GM12878 (cell line): ENCODE results near the gene PGR.

Experiments
- BACH1 ChIP-seq: fragments of 450-650 bp; IDR thresholded peaks from 2 replicates; pipeline ENCODE4 v1.6.1; 2017; ENCODE audit warnings: mild to moderate bottlenecking, borderline replicate concordance
- CEBPB ChIP-seq, 2 experiments: fragments of 150-350 bp in 1 of 2; IDR thresholded peaks; 2 replicates each; pipeline ENCODE4 v1.6.1; 2012 to 2014; ENCODE audit warnings: low read depth in 2 of 2, low read length in 2 of 2, borderline replicate concordance in 1 of 2, inconsistent platforms in 1 of 2
- CTCF ChIP-seq, 3 experiments: IDR thresholded peaks in 2 of 3; conservative IDR thresholded peaks in 1 of 3; 2 replicates each; pipeline ENCODE4 v1.5.1; 2011; ENCODE audit warnings: low read depth in 3 of 3, low read length in 3 of 3, mild to moderate bottlenecking in 3 of 3, control low read depth in 2 of 3, moderate library complexity in 2 of 3, inconsistent platforms in 1 of 3, mixed read lengths in 1 of 3; ENCODE audit not compliant: control insufficient read depth in 2 of 3, insufficient read depth in 1 of 3; ENCODE audit errors: extremely low read depth in 1 of 3
- HDAC2 ChIP-seq: fragments of 200-600 bp; sonication (generic); IDR thresholded peaks from 2 replicates; pipeline ENCODE4 v1.6.1; 2017
- SP1 ChIP-seq: IDR thresholded peaks from one replicate; pipeline ENCODE4 v1.6.1; 2011; ENCODE audit warnings: low read depth, low read length
- SREBF1 ChIP-seq: IDR thresholded peaks from 2 replicates; pipeline ENCODE4 v1.6.1; 2012; ENCODE audit warnings: mild to moderate bottlenecking, low read length
- TAF1 ChIP-seq: IDR thresholded peaks from 2 replicates; pipeline ENCODE4 v1.6.1; 2011; ENCODE audit warnings: mild to moderate bottlenecking, low read depth, low read length, borderline replicate concordance

GRCh38 chr11:101115671-101116160 is 13.9 kb downstream of the PGR start:
- TF ChIP-seq TAF1 (no peak), CEBPB (IDR thresholded peaks at IDR 0.05; ENCODE audit: borderline replicate concordance in 1 of 2, low read depth in 2 of 2, low read length in 2 of 2) (no peak), HDAC2 (no peak), SP1 (no peak), SREBF1 (no peak), CTCF (IDR thresholded peaks at IDR 0.05 in 2 of 3, conservative IDR thresholded peaks at IDR 0.05 in 1 of 3; ENCODE audit: control insufficient read depth in 2 of 3, extremely low read depth in 1 of 3, insufficient read depth in 1 of 3, low read depth in 3 of 3, low read length in 3 of 3) (no peak), BACH1 (no peak)
